22Rv1 (cell line): ENCODE data around the gene C5orf58.
A peak's percentile ranks its signal among the peaks of the same experiment; 100 is the strongest.

ENCODE experiments used
- H3K27ac ChIP-seq: fragments of 450-650 bp; 2 replicates; pipeline ENCODE4 v1.5.1; 2017
- ZFX ChIP-seq: fragments of 450-650 bp; IDR thresholded peaks from 2 replicates; pipeline ENCODE4 v1.6.1; 2017; ENCODE audit warnings: antibody characterized with exemption, borderline replicate concordance
- TF ChIP-seq, protein P1 (sequence below): fragments of 450-650 bp; IDR thresholded peaks from 2 replicates; pipeline ENCODE4 v1.5.1; 2017; ENCODE audit warnings: mild to moderate bottlenecking

C5orf58 gene

DNA sequence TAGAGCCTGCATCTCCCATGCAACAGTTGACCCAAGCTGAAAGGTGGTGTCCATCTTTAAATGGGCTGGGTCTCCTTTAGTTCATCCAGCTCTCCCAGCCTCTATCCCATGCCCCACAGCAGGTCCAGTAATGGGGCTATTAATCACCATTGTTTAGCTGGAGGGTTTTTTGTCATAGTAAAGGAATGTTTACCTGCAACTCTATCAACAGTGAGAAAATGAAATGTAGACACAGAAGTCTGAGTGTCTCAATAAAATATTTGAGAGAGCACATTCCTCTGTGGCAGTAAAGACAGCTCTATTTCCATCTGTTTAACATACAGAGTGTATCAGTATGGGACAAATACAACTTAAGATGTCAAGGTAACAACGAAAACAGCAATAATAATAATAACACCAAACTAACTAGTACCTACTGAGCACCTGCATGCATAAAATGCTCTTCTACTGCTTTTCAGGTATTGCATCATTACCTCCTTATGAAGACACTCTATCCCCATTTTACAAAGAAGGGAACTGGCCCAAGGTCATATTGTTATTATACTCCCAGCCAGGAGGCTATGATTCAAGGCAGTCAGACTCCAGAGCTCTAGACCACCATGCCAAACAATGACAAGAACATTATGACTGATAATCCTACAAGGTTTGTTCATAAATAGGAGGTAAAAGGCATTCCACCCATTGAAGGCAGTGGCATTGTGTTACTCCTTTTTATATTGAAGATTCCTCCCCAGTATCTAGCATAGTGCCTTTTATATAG is 21.0 kb upstream of the C5orf58 start:
- no peak for TF ChIP-seq ZFX
- TF ChIP-seq, protein P1, sequence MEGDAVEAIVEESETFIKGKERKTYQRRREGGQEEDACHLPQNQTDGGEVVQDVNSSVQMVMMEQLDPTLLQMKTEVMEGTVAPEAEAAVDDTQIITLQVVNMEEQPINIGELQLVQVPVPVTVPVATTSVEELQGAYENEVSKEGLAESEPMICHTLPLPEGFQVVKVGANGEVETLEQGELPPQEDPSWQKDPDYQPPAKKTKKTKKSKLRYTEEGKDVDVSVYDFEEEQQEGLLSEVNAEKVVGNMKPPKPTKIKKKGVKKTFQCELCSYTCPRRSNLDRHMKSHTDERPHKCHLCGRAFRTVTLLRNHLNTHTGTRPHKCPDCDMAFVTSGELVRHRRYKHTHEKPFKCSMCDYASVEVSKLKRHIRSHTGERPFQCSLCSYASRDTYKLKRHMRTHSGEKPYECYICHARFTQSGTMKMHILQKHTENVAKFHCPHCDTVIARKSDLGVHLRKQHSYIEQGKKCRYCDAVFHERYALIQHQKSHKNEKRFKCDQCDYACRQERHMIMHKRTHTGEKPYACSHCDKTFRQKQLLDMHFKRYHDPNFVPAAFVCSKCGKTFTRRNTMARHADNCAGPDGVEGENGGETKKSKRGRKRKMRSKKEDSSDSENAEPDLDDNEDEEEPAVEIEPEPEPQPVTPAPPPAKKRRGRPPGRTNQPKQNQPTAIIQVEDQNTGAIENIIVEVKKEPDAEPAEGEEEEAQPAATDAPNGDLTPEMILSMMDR: no peak
- no peak overlapping the region for H3K27ac ChIP-seq

DNA sequence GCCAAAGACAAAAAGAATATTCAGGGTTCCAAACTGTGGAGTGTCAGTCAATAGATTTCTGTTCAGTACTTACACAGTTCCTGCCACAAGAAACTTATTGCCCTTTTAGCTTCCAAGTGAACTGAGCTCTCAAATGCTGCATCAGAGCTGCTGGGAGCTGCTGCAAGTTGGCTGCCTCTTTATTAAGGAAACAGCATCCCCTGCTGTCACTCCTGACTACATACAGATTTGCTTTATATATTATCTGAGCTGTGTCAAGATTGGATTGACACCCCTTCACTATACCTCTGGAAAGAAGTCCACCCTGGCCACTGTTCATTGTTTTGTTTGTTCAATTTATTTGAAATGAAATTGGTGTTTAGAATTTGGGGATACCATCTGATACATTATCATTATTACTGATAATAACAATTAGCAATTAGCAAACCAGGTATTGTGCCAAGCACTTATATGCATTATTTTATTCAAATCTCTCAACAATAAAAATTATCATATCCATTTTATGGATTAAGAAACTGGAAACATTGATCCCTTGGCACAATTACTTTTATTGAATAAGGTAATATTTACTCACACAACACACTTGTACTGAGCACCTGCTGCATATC is 16.4 kb upstream of the C5orf58 start:
- TF ChIP-seq, protein P1: peak; percentile 49
- TF ChIP-seq ZFX: no peak
- H3K27ac ChIP-seq: no peak overlapping the region

GRCh38 chr5:170217831-170218230 is 15.0 kb upstream of the C5orf58 start:
- TF ChIP-seq ZFX: no peak
- TF ChIP-seq, protein P1: no peak
- no peak overlapping the region for H3K27ac ChIP-seq

DNA sequence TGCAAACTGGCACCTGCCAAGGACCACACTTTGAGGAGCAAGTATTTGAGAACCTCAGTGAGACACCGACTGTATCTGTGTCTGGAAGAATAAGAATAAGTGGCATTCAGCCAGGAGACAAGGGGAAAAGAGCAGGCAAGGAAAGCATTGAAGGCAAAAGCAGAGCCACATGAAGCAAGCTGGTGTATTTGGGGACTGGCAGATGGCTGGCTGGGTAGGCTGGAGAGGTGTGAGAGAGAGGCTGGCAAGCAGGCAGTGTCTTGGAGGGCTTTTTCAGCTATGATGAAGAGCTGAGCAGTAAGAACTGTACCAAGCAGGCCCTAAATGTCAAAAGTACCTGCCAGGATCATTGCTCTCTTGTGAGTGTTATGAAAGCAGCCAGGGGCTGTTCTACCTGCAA is 14.1 kb upstream of the C5orf58 start:
- TF ChIP-seq ZFX: no peak
- TF ChIP-seq, protein P1: no peak
- H3K27ac ChIP-seq: no peak overlapping the region

DNA sequence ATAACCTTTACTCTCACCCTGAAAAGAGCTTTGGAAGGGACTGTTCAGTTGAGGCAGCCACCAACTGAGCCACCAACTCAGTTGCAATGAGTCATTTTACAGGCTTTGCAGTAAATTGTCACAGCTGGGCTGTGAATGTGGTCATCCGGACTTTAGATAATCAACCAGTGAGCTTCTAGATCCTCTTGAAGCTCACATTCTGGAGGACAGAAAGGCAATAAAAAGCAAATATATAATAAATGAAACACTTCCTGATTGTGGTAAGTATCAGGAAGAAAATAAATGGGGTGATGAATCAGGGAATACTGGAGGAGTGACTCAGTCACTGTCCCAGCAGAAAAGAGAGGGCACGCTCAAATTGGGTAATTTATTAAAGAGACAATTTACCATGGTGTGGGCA is 13.2 kb upstream of the C5orf58 start:
- no peak for TF ChIP-seq ZFX
- H3K27ac ChIP-seq: no peak overlapping the region

- TF ChIP-seq ZFX: no peak
- no peak overlapping the region for H3K27ac ChIP-seq
These were observed 12.6 kb upstream of the C5orf58 start for GRCh38 chr5:170220191-170220590.

- no peak overlapping the region for H3K27ac ChIP-seq
- TF ChIP-seq ZFX: no peak
- TF ChIP-seq, protein P1: no peak
These were observed 11.5 kb upstream of the C5orf58 start for GRCh38 chr5:170221327-170221741.

- TF ChIP-seq, protein P1: no peak
- no peak for TF ChIP-seq ZFX
- no peak overlapping the region for H3K27ac ChIP-seq
These were observed 9.4 kb upstream of the C5orf58 start for GRCh38 chr5:170223360-170223759.
